Activated CD4-positive, alpha-beta T cell treated with anti-CD3 and anti-CD28 coated beads, Interleukin-2, amount 50 U/mL, for 48 hours (primary cell): ENCODE data around the gene PDLIM5.

Source experiments
- DNase-seq, 2 experiments: peaks; one replicate each; pipeline ENCODE4 v3.0.0-alpha.2; 2020

The PDLIM5 gene

DNA sequence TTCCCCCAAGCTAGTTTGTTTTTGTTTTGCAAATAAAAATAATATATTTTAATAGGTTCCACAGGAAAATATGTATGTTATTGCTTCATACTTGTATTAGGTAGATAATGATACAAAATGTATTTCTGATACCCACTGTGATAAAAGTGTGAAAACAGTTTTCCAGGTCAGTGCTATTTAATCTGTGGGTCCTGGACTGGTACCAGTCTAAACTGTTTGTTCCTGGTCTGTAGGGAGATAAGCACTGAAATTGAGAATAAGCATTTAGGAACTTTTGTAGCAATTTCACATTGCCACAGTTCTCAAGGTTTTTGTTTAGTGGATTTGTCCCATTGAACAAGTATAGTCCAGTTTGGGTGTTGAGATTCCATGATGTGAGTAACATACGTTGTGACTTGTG is 110.5 kb downstream of the PDLIM5 start:
- no peak for DNase-seq

DNA sequence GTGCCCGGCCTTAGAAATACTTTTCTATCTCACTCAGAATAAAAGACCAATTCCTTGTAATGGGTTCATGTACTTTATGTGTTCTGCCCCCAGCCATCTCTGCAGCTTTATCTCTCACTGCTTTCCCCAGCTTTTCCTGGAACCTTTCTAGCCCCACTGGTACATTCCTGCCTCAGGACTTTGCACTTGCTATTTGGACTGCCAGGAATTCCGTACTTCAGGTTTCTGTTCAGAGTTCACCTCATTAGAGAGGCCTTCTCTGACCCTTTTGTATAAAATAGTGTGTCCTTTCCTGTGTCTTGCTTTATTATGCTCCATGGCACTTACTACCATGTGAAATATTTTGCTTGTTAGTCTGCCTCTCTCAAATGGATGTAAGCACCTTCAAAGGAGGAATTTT is 112.5 kb downstream of the PDLIM5 start:
- no peak for DNase-seq

DNA sequence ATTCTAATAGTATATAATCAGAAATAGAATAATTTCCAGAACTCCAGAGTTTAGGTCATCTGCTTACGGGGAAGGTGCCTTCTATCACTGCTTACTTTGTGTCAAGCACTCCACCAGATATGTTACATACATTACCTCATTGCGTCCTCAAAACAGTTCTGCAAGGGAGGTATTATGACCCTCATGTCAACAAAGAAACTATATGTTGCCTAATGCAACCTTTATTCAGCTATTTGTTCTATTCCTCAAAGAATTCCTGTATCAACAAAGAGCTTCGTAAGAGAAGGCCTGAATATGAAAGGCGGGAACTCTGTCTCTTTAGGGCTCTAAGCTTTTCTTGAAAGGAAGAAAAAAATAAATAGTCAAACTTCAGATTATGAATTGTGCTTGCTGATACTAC is 114.7 kb downstream of the PDLIM5 start:
- no peak for DNase-seq

DNA sequence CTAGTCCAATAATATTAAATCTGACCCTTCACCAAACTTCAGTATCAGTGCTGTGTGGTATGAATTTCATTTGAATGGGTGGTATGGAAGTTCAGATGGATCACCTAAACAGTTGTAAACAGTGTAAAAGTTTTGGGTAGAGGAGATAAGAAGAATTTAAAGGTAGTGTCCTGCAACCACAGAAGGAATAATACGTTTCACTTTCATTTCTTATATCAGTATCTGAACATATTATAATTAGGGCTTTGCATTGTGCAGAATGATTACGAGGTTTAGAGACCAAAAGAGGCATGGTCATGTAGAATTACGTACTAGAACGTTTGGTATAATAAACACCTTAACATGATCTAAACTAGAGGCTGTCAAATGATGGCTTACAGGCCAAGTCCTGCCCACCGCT is 116.1 kb downstream of the PDLIM5 start:
- no peak for DNase-seq

DNA sequence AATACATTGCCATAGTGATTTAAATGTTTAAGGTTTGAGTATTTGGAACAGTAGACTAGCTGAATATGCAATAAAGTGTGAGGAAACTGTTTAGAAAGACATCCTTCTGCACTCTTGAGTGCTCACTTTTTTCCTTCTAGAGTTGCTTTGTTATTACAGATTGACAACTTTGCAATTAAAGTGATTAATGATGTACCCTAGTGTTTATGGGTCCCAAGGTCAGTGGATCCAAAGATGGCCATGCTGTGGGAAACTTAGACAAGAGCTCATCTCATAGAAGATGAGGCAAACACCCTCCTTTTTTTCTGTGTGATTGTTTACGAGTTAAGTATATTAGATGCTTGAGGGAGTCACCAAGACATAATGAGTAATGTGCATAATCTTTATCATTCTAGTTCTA is 118.8 kb downstream of the PDLIM5 start:
- no peak for DNase-seq

DNA sequence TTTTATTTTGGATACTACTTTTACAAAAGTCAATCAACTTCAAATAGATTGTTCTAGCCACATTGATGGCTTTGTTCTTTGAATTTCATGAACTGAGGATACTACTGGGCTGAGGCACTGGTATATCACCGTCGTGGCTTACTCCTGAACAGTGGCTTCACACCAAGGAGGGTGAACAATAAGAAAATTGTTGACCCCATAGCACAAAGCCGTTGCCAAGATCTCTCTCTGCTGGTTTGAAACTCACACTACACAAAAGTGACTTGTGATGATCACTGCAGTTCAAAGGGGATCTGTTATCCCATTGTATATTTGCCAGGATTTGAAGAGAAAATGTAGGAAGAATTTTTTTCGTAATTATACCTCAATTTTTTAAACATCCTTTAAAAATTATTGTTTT is 119.6 kb downstream of the PDLIM5 start:
- DNase-seq, result no peak

DNA sequence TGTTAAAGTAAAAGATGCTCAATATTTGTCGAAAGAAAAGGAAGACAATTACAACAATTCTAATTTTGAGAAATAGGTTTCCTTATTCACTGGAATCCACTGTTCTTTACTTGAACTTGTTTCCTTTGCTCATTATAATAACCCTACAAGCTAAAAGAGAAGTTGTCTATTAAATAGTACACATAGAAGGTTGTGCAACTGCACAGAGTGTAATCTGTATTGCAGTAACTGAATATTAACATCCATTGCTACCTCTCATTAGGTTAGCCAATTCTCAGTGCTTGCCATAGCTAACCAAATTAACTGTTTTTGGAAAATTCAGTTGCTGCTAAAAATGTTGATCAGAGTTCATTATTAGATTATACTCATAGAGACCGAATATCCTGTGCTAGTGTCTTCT is 120.0 kb downstream of the PDLIM5 start:
- DNase-seq, result no peak

DNA sequence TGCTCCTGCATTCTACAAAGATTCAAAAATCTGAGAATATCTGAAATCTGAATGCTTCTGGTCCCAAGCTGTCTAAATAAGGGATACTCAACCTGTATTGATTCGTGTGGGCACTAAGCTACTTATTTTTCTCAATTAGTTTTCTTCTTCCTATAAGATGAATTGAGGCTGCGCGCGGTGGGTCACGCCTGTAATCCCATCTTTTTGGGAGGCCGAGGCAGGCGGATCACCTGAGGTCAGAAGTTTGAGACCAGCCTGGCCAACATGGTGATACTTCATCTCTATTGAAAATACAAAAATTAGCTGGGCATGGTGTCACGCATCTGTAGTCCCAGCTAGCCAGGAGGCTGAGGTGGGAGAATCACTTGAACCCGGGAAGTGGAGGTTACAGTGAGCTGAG is 122.3 kb downstream of the PDLIM5 start:
- DNase-seq, result no peak

DNA sequence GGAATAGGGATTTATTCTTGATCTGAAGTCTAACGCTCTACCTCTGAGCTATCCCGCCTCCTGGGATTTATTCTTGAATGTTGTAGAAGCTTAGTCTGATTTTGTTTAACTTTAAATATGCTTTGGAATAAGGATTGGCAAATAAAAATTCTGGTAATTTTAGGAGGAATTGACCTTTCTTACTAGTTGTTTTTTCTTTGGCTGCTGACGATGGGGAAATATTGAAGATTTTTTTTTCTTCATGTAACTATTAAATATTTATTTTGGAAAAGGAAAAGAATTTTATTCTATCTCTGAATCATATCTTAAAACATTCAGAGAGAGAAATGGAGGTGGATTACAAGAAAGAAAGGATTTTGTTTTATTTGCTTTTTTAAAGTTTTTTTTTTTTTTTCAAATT is 122.9 kb downstream of the PDLIM5 start:
- no peak for DNase-seq

DNA sequence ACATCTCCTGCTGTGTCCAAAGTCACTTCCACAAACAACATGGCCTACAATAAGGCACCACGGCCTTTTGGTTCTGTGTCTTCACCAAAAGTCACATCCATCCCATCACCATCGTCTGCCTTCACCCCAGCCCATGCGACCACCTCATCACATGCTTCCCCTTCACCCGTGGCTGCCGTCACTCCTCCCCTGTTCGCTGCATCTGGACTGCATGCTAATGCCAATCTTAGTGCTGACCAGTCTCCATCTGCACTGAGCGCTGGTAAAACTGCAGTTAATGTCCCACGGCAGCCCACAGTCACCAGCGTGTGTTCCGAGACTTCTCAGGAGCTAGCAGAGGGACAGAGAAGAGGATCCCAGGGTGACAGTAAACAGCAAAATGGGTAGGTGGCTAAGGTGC is 123.9 kb downstream of the PDLIM5 start:
- DNase-seq, result no peak

DNA sequence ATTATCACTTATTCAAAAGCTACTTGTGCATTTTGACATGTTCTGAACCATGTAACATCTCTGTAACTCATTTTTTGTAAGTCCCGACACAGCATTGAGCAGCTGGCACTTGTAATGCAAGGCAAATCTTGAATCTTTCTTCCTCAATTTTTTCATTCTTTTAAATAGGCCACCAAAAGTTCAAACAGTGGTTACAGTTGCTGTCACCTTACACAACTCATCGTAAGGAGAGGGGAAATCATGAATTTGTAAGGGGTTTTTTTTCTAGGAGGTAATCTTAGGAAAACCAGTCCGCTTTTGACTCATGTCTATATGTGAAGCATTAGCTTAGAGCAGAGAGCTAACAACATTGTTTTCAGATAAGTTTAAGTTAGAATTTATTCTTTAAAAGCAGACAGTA is 124.5 kb downstream of the PDLIM5 start:
- DNase-seq, result no peak

DNA sequence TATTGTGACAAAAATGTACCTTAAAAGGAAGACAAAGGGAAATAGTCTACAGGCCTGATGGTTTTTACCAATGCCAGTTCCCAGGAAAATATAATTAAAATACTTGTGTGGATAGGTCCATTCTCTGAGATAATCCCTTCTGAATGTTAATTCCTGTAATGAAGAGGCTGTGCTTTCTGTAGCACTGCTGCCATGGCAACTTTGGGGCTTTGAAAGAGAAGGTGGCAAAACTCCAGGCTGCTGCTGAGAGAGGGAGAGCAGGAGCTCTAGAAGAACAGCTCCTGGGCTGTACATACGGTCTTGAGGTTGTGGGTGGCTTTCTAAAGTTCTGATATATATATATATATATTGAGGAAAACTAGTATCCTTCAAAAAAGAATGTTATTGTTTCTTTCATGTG is 125.4 kb downstream of the PDLIM5 start:
- no peak for DNase-seq

DNA sequence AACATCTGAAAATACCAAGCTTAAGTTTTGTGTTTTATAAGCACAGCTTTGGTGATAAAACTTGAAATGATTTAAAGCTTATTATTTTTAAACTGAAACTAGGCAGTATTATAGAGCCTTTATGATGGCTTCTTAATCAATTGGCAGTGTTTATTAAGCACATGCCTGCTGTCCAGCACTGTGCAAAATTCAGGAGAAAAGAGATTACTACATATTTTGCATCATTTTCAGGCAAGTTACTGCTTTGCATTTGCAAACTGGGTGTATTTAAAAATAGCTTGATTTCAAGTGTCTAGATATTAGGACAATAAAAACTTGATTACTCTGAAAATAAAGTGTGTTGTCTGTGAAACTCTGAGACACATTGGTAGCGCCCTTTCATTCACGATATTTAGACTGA is 126.5 kb downstream of the PDLIM5 start:
- no peak for DNase-seq

DNA sequence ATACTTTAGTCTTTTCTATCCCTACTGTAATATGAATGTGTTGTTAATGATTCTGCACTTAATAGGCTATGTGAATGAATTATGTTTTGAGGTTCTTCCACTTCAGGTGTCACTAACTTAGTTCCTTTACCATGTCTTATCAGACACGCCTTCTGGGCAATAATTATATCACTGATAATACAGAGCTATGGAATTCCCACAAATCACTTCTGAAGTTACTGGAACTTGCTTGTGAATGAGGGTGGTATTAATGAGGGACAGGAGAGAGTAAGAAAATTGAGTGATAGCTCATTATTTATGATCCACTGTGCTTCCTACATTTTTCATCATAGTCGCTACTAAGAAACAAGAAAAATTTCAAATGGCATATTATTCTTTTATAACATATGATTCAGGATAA is 130.0 kb downstream of the PDLIM5 start:
- DNase-seq, result no peak

DNA sequence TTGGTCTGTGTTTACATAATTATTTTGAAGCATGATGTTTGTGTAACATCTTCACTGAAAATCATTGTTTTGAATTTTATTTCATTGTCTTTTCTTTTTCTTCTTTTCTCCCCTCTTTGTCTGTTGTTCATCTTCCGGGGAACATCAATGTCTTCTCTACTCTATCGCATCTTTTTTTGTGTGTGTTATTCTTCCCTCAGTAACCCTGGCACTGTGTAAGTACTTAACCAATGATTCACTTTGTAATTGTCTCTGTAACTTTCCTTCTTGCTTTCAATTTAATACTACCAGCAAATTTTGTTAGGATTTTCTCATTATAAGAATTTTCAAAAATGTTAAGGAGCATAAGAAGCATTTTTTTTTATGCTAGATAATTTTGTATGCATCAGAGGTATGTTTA is 130.8 kb downstream of the PDLIM5 start:
- DNase-seq, result no peak

DNA sequence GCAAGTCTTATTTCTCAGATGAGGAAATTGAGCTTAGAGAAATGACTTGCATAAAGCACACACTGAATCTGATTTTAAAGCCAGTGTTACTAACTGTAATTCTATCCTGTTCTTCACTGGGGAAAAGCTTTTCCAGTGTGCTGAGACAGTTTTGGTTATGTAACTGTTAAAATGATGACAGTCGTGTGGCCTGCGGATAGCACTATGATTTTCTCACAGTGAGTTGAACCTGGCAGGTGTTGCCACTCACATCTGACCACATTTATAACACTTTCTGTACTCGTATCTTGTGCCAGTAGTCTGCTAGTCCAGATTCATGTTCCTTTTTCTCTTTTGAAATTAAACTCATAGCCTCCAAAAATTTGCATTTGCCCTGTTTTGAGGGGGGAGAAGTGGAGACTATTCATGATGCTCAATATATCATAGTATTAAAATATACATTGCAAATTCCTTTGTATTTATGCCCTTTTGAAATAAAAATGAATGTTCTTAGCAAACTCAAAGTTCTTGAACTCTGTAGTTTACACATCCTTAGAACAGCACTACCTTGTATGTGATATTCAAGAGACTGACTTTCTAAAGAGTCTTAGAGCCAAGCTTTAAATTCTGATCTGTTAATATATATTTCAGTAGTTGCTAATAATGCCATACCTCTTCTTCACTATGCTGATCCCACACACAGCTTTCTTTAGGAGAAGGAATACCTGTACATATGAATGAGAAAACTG is 132.3 kb downstream of the PDLIM5 start:
- DNase-seq, result no peak

DNA sequence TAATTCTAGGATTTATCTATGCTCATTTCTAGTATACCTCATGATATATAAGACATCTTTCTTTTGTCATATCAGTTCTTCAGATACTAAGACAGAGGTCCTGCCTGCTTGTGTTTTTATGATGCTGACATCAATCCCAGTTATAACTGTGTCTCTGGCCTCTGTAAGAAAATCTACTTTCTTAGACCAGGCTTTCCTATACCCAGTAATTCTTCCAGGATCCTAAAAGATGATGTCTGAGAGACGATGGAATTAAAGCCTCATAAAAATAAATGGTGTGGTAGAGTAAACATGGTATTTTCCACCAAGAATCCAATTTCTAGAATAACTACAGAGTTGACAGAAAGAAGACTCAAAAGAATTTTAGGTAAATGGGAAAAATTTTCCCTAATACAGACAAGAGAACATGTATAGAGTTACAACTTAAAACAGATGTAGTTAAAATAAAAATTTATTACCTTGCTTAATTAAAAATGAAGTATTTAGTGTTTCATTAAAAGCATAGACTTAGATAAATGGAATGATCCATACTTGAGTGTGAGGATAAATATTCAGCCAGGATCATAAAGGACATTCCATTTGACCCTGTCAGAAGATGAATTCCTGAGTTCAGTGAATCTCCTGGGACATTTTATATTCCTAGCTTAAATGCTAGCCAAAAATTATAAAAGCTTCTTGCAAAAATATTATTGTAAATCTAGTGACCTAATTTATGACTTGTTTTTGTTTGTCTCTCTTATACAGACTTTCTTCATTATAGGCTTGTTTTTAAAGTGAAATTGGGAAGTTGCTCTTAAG is 137.4 kb downstream of the PDLIM5 start:
- no peak for DNase-seq

DNA sequence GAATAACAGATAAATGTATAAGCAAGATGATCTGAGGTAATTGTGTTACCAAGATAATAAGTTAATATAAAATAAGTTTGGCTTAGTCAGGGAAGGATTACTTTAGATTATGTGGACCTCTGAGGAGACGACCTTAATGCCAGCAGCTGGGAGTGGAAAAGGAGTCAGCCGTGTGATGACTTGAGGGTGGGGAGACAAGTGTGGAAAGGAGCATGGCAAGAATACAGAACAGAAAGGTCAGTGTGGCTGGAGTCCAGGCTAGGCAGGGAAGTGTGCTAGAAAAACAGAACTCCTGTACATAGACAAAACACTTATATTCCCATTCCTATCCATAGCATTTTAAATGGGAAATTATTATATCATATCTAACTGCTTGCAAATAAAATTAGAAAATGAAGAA is 138.8 kb downstream of the PDLIM5 start:
- DNase-seq, result no peak

DNA sequence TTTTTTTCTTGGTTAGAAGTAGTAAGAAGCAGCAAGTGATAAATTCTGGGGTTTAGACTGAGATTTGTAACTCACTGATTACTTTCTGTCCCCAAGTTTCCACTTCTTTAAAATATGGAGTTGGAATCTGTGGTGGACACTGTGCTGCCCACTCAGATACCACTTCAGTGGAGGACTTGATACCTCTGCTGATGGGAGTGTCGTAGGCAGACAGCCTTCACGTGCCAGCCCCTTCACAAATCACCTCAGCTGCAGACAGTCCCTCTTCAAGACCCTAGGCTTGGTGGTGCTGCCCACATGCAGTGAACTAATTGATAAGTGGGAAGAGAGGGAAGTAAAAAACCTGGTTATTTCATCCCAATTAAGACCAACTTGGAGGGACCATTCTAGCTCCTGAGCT is 139.5 kb downstream of the PDLIM5 start:
- DNase-seq, result no peak

DNA sequence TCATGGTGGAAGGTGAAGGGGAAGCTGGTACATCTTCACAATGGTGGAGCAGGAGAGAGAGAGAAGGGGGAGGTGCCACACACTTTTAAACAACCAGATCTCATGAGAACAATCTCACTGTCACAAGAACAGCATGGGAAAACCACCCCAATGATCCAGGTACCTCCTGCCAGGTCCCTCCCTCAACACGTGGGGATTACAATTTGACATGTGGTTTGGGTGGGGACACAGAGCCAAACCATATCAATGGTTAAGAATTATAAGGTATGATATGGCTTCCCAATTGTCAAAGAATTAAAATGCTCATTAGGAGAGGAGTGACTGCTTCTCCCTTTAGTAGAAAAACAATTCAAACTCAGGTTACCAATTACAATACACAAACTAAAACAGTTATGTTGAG is 143.3 kb downstream of the PDLIM5 start:
- no peak for DNase-seq

DNA sequence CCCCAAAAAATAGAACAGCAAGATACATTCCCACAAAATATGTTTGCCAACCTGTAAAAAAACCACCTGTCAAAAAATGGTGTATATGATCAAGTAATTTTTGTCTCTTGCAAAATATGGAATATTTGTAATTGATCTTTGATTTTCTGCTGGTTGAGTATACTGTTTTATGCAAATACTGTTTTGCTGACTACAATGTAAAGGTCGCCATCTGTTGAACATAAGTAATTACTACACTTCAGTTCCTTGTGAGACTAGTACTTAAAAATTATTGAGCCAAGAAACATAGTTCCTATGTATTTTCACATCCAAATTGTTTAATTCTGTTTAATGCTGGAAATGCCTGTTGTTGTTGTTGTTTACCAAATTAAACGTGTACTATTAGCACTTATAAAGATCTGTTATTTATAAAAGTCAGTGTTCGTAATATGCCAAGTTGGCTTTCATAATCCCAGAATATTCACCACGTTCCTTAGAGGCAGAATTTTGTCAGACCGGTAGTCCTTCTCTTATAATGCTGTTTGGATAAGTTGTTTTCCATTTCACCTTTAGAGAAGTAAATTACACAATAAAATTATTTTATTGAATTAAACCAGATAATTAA is 144.2 kb downstream of the PDLIM5 start:
- DNase-seq, result no peak

DNA sequence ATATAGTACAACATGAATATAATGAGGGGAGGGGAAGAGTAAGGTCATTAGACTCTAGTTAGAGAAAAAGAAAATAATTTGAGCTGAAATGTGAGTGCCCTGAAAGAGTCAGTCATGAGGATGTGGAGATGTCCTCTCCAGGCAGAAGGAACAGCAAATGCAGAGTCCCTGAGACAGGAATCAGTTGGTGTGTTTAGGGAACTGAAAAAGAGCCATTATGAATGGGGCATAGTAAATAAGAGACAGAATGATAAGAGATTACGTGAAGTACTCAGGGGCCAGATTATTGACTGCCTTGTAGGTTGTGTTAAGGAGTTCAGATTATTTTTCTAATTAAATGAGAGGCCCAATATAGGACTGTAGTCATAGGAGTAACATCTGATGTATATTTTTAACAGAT is 147.0 kb downstream of the PDLIM5 start:
- DNase-seq, result no peak

DNA sequence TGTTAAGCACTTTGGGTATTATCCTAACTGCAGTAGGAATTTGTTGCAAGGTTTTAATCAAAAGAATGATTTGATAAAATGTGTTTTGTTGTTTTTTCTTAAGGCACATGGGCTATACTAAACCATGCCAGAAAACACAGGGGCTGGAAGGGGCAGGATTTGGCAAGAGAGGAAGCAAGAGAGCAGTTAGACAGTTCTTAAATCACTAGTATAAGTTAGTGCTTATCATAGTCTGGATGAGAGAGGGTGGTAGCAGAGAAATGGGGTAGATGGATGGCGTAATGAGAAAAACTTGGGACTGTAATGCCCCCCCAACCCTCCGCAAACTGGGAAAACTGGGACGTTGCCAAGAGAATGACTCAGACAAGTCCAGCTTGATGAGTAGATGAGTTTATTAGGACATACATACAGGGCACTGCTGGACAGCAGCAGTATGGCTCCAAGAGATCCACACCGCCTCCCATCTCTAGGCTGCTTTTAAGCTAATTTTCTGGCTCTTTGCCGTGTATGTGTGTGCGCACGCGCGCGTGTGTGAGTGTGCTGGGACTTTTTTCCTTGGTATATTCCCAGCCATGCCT is 151.5 kb downstream of the PDLIM5 start:
- DNase-seq, result no peak

DNA sequence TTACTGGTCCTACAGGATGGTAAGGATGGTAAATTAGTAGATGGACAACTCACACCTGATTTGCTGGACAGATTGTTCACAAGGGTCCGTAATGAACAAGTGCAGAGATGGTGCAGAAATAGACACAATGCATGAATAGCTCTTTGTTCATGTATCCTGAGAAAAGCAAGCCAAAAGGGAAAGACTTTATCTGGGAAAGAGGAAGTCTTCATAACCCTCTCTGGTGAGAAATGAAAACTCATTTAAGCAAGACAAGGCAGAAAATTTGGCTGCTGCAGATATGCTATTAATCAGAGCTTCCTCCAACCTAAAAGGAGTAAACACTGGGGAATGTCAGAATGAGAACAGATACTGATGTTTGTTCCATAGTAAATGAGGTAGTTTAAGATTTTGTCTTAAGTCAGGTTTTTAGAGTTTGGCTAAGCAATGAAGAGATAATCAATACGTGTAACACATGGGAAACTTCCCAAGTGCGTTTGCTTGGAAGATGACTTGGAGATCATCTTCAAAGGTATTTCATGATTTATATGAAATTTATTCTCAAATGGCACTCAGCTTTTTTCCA is 153.6 kb downstream of the PDLIM5 start:
- DNase-seq, result no peak
